NB4 (cell line): ENCODE data around the gene CETN3.

Source experiments
- MYC ChIP-seq: IDR thresholded peaks from 2 replicates; pipeline ENCODE4 v1.6.1; 2011; ENCODE audit warnings: low read depth, low read length
- POLR2A ChIP-seq: IDR thresholded peaks from 2 replicates; pipeline ENCODE4 v1.6.1; 2011; ENCODE audit warnings: mild to moderate bottlenecking; ENCODE audit not compliant: insufficient read length; ENCODE audit errors: extremely low read depth
- TF ChIP-seq, protein P1 (sequence below): IDR thresholded peaks from 2 replicates; pipeline ENCODE4 v1.6.1; 2011; ENCODE audit warnings: low read depth, low read length

- no peak for TF ChIP-seq POLR2A
- TF ChIP-seq, protein P1, sequence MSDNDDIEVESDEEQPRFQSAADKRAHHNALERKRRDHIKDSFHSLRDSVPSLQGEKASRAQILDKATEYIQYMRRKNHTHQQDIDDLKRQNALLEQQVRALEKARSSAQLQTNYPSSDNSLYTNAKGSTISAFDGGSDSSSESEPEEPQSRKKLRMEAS = no peak
- no peak for TF ChIP-seq MYC
Observed at GRCh38 chr5:90395005-90395404, 14.6 kb downstream of the CETN3 start.
